HEK293T (cell line): ENCODE data around the gene DYRK1A.
"Not testable (repeated sequence)": the region's sequence is repeated elsewhere in the genome, so short reads cannot be mapped to it uniquely, and the experiment has no call there.

Source experiments
- CTCF ChIA-PET: fragments of 350-600 bp; formaldehyde crosslinking; extraction: SDS; loops from one replicate; lab custom pipeline; 2021; ENCODE audit warnings: antibody characterized with exemption, inconsistent platforms; lab: Yijun Ruan, JAX
- POLR2A ChIA-PET: fragments of 350-600 bp; formaldehyde crosslinking; extraction: SDS; loops from one replicate; lab custom pipeline; 2020; ENCODE audit warnings: antibody characterized with exemption, inconsistent platforms; lab: Yijun Ruan, JAX
- DNase-seq: peaks from one replicate; pipeline ENCODE4 v3.0.0; 2012; ENCODE audit warnings: mixed read lengths; ENCODE audit errors: extremely low spot score
- ARNT ChIP-seq: fragments of 450-650 bp; IDR thresholded peaks from 2 replicates; pipeline ENCODE4 v1.6.1; 2017; ENCODE audit warnings: mild to moderate bottlenecking
- BHLHE40 ChIP-seq: fragments of 450-650 bp; IDR thresholded peaks from 2 replicates; pipeline ENCODE4 v1.6.1; 2016; ENCODE audit warnings: mild to moderate bottlenecking, moderate library complexity, borderline replicate concordance
- CTBP1 ChIP-seq: fragments of 450-650 bp; IDR thresholded peaks from 2 replicates; pipeline ENCODE4 v1.6.1; 2016; ENCODE audit warnings: borderline replicate concordance
- ELF4 ChIP-seq: fragments of 450-650 bp; IDR thresholded peaks from 2 replicates; pipeline ENCODE4 v1.6.1; 2017; ENCODE audit warnings: antibody characterized with exemption
- FOXA1 ChIP-seq: fragments of 450-650 bp; IDR thresholded peaks from 2 replicates; pipeline ENCODE4 v1.6.1; 2016; ENCODE audit warnings: mild to moderate bottlenecking
- FOXK2 ChIP-seq: fragments of 450-650 bp; IDR thresholded peaks from 2 replicates; pipeline ENCODE4 v1.6.1; 2016; ENCODE audit warnings: mild to moderate bottlenecking
- FOXM1 ChIP-seq: fragments of 450-650 bp; IDR thresholded peaks from 2 replicates; pipeline ENCODE4 v1.6.1; 2017; ENCODE audit warnings: mild to moderate bottlenecking, borderline replicate concordance
- HDGF ChIP-seq: fragments of 450-650 bp; IDR thresholded peaks from 2 replicates; pipeline ENCODE4 v1.6.1; 2017; ENCODE audit warnings: antibody characterized with exemption, borderline replicate concordance
- L3MBTL2 ChIP-seq: fragments of 450-650 bp; conservative IDR thresholded peaks from 2 replicates; pipeline ENCODE4 v1.6.1; 2016; ENCODE audit warnings: mild to moderate bottlenecking
- LEF1 ChIP-seq: fragments of 450-650 bp; IDR thresholded peaks from 2 replicates; pipeline ENCODE4 v1.6.1; 2017; ENCODE audit warnings: mild to moderate bottlenecking, borderline replicate concordance
- NFRKB ChIP-seq: fragments of 450-650 bp; IDR thresholded peaks from 2 replicates; pipeline ENCODE4 v1.6.1; 2016; ENCODE audit warnings: mild to moderate bottlenecking, moderate library complexity
- SP1 ChIP-seq: fragments of 450-650 bp; IDR thresholded peaks from 2 replicates; pipeline ENCODE4 v1.6.1; 2017
- SUZ12 ChIP-seq: fragments of 450-650 bp; IDR thresholded peaks from 2 replicates; pipeline ENCODE4 v1.6.1; 2016; ENCODE audit warnings: mild to moderate bottlenecking
- TARDBP ChIP-seq: fragments of 450-650 bp; IDR thresholded peaks from 2 replicates; pipeline ENCODE4 v1.6.1; 2016
- ZNF384 ChIP-seq: fragments of 450-650 bp; IDR thresholded peaks from 2 replicates; pipeline ENCODE4 v1.6.1; 2016
- TF ChIP-seq, protein P1 (sequence below): fragments of 450-650 bp; IDR thresholded peaks from 2 replicates; pipeline ENCODE4 v1.6.1; 2016

Gene DYRK1A

DNA sequence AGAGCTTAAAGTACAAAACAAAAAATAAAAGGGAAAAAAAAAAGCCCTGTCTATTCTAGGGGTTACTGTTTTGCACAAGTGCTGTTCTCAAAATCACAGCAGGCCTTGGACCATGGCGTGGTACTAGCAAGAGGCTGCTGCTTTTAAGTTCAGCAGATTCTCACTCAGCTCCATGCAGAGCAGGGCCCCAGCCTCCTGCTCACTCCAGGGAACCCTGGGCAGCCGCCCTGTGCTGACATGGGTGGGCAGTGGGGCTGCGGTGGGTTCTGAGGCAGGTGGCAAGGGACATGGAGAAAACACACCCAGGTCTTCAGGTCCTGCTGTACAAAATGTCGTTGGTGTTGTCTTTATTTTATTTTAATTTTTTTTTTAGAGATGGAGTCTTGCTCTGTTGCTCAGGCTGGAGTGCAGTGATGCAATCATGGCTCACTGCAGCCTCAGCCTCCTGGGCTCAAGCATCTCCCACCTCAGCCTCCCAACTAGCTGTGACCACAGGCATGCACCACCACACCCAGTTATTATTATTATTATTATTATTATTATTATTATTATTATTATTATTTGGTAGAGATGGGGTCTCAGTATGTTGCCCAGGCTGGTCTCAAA, 170.9 kb downstream of the DYRK1A start:
- POLR2A ChIA-PET = interaction anchor here (2.3 kb wide), 1 partner anchor 26 kb away, joined by 6 read pairs; no protein-coding TSS in a partner anchor
- TF ChIP-seq, protein P1, sequence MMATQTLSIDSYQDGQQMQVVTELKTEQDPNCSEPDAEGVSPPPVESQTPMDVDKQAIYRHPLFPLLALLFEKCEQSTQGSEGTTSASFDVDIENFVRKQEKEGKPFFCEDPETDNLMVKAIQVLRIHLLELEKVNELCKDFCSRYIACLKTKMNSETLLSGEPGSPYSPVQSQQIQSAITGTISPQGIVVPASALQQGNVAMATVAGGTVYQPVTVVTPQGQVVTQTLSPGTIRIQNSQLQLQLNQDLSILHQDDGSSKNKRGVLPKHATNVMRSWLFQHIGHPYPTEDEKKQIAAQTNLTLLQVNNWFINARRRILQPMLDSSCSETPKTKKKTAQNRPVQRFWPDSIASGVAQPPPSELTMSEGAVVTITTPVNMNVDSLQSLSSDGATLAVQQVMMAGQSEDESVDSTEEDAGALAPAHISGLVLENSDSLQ = no peak
- no peak for TF ChIP-seq ZNF384
- TF ChIP-seq HDGF = no peak
- no peak for DNase-seq
- CTCF ChIA-PET = no interaction called here

DNA sequence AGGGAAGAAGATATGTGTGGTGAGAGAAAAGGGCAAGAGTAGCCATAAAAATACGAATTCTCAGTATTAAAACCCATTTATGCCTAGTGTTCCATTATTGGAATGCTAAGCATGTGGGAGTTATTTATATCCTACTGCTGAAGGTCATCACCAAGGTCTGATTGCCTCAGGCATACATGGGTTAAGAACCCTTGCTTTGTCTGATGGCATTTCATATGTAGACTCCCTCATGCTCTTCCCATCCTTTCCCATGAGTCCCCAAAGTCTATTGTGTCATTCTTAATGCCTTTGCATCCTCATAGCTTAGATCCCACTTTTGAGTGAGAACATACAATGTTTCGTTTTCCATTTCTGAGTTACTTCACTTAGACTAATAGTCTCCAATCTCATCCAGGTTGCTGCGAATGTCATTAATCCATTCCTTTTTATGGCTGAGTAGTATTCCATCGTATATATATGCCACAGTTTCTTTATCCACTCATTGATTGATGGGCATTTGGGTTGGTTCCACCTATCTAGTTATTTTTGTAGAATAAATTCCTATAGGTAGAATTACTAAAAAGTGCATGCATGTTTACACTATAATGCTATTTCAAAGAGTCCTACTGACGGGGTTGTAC, 172.5 kb downstream of the DYRK1A start:
- DNase-seq = no peak
- POLR2A ChIA-PET = no interaction called here
- TF ChIP-seq TARDBP (no peak), FOXM1 (no peak), L3MBTL2 (no peak), SP1 (no peak), ARNT (no peak), HDGF (no peak), BHLHE40 (no peak), FOXA1 (no peak), NFRKB (no peak), SUZ12 (no peak), FOXK2 (no peak), ELF4 (no peak), CTBP1 (no peak), LEF1 (no peak), ZNF384 (no peak)
- TF ChIP-seq, protein P1 = no peak
- CTCF ChIA-PET = interaction anchor here (0.7 kb wide), 1 partner anchor 9 kb away, joined by 3 read pairs; no protein-coding TSS in a partner anchor

DNA sequence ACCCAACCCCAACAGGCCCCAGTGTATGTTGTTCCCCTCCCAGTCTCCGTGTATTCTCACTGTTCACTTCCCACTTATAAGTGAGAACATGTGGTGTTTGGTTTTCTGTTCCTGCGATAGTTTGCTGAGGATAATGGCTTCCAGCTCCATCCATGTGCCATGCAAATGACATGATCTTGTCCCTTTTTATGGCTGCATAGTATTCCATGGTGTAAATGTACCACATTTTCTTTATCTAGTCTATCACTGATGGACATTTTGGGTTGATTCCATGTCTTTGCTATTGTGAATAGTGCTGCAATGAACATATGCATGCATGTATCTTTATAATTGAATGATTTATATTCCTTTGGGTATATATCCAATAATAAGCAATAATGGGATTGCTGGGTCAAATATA, 174.6 kb downstream of the DYRK1A start:
- POLR2A ChIA-PET, DNase-seq: not testable (repeated sequence)
- CTCF ChIA-PET = interaction anchor here (0.6 kb wide), 1 partner anchor 327 kb away, joined by 3 read pairs; no protein-coding TSS in a partner anchor

DNA sequence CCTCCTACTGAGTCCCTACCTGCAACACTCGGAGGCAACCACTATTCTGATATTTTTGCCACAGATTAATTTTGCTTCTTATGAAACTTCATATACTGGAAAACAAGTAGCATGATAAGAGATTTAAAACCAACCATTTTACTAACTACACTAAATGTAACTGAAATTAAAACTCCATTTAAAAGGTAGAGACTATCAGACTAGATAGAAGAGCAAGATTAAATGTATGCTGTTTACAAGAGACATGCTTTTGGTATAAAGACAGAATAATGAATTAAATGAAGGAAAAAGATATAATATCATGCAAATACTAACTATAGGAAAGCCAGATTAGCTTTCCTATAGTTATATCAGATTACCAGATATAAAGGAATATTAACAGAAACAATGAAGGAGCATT, 175.9 kb downstream of the DYRK1A start:
- TF ChIP-seq FOXK2 (no peak), ZNF384 (no peak), SP1 (no peak), ELF4 (no peak), LEF1 (no peak), BHLHE40 (no peak), TARDBP (no peak), CTBP1 (no peak), NFRKB (no peak), L3MBTL2 (no peak), SUZ12 (no peak), FOXM1 (no peak), ARNT (no peak), FOXA1 (no peak), HDGF (no peak)
- TF ChIP-seq, protein P1 = no peak
- ChIA-PET POLR2A (no interaction called here), CTCF (no interaction called here)
- no peak for DNase-seq

DNA sequence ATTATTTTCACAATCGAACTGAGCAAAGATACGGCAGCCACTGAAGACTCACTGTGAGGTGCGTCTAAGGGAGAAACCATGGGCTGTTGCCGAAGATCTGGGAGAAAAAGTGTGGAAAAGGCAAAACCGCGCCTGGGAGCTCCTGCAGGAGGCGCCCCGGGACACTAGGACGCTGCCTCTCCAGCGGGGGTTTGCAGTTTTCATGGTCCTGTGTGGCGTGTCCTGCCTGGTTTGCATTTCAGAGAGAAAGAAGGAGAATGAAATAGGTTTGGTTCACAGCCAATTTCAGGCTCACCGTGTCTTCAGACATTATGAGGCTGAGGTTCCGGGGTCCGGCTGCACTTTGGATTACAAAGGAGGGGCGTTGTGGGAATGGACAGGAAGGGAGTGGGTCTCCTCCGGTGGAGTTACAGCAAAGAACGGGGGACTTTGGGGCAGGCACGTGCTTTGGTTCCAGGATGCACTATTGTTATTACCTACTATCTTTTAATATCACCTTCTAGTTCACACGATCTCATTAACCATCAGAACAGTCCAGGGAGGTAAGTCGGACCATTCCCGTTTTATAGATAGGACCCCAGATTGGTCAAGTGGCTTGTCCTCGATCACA, 179.8 kb downstream of the DYRK1A start:
- POLR2A ChIA-PET = interaction anchor here (0.6 to 2.7 kb wide), 2 partner anchors 9 to 17 kb away, joined by 3 to 23 read pairs; no protein-coding TSS in a partner anchor
- TF ChIP-seq CTBP1 (no peak), ELF4 (no peak), FOXA1 (no peak), FOXK2 (no peak), BHLHE40 (no peak)
- DNase-seq = peak; percentile 49
- CTCF ChIA-PET = no interaction called here

DNA sequence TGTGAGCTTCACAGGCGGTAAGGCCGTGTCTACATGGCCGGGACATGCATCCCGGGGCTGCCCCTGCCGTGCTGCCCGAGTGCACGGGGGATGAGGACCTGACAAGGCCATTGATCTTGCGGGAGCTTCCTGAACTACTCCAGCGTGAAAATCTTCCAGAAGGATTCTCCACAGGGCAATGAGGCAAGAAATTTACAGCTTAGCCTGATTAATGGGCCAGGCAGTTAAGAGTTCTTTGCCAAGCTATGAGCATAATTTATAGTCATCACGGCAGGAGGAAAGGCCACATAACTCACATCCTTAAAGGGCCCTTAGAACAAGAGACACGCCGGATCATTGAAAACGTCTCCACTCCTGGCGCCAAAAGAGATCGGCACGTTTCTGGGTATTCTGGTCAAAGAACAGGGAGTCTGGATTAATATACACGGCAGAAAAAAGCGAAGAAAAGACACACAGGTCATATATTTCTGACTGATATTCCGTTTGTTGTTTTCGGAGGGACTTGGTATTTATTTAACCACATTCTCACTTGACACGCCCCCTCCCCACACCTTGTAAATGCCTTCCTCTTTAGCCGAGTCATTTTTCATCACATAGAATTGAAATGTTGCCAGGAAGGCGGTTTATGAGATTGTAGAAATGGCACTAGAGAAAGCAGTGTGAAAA, 180.5 kb downstream of the DYRK1A start:
- TF ChIP-seq, protein P1 = peak; percentile 94
- TF ChIP-seq L3MBTL2 = peak; percentile 73
- TF ChIP-seq TARDBP = no peak
- peak; percentile 51 for TF ChIP-seq CTBP1
- TF ChIP-seq HDGF = no peak
- no peak for TF ChIP-seq ARNT
- peak; percentile 55 for DNase-seq
- POLR2A ChIA-PET = interaction anchor here (0.6 to 2.7 kb wide), 2 partner anchors 8 to 17 kb away, joined by 3 to 23 read pairs; no protein-coding TSS in a partner anchor
- CTCF ChIA-PET = no interaction called here
